Measurements from ENCODE around the gene VCL.

GRCh38 chr10:74110120-74110519 lies 112.2 kb downstream of the VCL start:
- no peak for TF ChIP-seq CTCF (IDR thresholded peaks at IDR 0.05)
- no peak for TF ChIP-seq POLR2A (IDR thresholded peaks at IDR 0.05)

Data from thyroid gland (tissue), 4 donors.